HUDEP-2 (cell line): Measurements from ENCODE around the gene CBX8.
A peak's percentile ranks its signal among the peaks of the same experiment; 100 is the strongest.

Experiments used
- DNase-seq, 76 experiments: peaks; one replicate each; lab custom pipeline; 2025; ENCODE audit not compliant: unreplicated experiment in 76 of 76; lab: John Stamatoyannopoulos, UW

CBX8 gene

GRCh38 chr17:79808763-79809529 is 12.1 kb upstream of the CBX8 start:
- DNase-seq = peak in 17 of 76 experiments; percentile 15 to 52 (median 31)

- DNase-seq = no peak
Observed at GRCh38 chr17:79806863-79807720, 10.2 kb upstream of the CBX8 start.

- no peak for DNase-seq
Observed at GRCh38 chr17:79806446-79806760, 9.5 kb upstream of the CBX8 start.

GRCh38 chr17:79804856-79805696 is 8.2 kb upstream of the CBX8 start:
- DNase-seq = no peak

GRCh38 chr17:79803997-79804855 is 7.3 kb upstream of the CBX8 start:
- DNase-seq = peak in 59 of 76 experiments; percentile 23 to 82 (median 48)

- peak in 20 of 76 experiments; percentile 15 to 84 (median 42) for DNase-seq
Observed at GRCh38 chr17:79803421-79803996, 6.6 kb upstream of the CBX8 start.

GRCh38 chr17:79802736-79803420 is 6.0 kb upstream of the CBX8 start:
- DNase-seq = peak in 75 of 76 experiments; percentile 60 to 98 (median 92)

GRCh38 chr17:79802039-79802735 is 5.3 kb upstream of the CBX8 start:
- peak in 10 of 76 experiments; percentile 21 to 55 (median 32) for DNase-seq

- peak in 63 of 76 experiments; percentile 18 to 76 (median 54) for DNase-seq
Observed at GRCh38 chr17:79801156-79802038, 4.5 kb upstream of the CBX8 start.

GRCh38 chr17:79800325-79801155 is 3.7 kb upstream of the CBX8 start:
- peak in 63 of 76 experiments; percentile 20 to 80 (median 58) for DNase-seq

- peak in 40 of 76 experiments; percentile 19 to 74 (median 44) for DNase-seq
Observed at GRCh38 chr17:79799538-79800324, 2.9 kb upstream of the CBX8 start.

- peak in 26 of 76 experiments; percentile 13 to 64 (median 34) for DNase-seq
Observed at GRCh38 chr17:79799174-79799537, 2.3 kb upstream of the CBX8 start.

GRCh38 chr17:79798299-79799173 is 1.7 kb upstream of the CBX8 start:
- peak in 51 of 76 experiments; percentile 15 to 74 (median 45) for DNase-seq

- DNase-seq = peak in 56 of 76 experiments; percentile 22 to 86 (median 68)
Observed at GRCh38 chr17:79797492-79798298, 818 bp upstream of the CBX8 start.
